GM18507 (cell line): ENCODE results near the gene VPS8.

ENCODE experiments used
- DNase-seq: peaks from one replicate; pipeline ENCODE4 v3.0.0; 2011; ENCODE audit warnings: low read depth; ENCODE audit not compliant: insufficient read length; ENCODE audit errors: extremely low spot score
- FAIRE-seq: peaks from 2 replicates; lab custom pipeline; 2011; peaks lifted over from hg19 to GRCh38; lab: Jason Lieb, UNC

Gene VPS8

DNA sequence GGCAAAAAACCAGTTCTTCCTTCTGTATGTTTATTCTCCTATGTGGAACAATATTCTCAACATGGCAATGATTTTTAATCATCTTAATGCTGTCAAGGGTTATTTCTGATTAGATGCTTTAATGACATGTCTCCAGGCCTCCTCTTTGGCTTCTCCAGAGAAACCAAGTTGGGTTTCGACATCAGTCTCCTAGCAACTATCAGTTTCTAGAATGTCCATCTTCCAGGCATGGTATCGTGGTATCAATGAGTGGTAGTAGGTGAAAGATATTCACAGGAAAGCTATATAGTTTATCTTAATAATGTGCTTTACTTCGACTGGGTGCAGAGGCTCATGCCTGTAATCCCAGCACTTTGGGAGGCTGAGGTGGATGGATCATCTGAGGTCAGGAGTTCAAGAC is 212.4 kb downstream of the VPS8 start:
- no peak for DNase-seq
- no peak for FAIRE-seq

GRCh38 chr3:185024966-185025365 is 213.0 kb downstream of the VPS8 start:
- DNase-seq (no peak), FAIRE-seq (no peak)

- DNase-seq = no peak
- FAIRE-seq = no peak
Observed at GRCh38 chr3:185028121-185028520, 216.2 kb downstream of the VPS8 start.

GRCh38 chr3:185029086-185029485 is 217.1 kb downstream of the VPS8 start:
- DNase-seq (no peak), FAIRE-seq (no peak)

DNA sequence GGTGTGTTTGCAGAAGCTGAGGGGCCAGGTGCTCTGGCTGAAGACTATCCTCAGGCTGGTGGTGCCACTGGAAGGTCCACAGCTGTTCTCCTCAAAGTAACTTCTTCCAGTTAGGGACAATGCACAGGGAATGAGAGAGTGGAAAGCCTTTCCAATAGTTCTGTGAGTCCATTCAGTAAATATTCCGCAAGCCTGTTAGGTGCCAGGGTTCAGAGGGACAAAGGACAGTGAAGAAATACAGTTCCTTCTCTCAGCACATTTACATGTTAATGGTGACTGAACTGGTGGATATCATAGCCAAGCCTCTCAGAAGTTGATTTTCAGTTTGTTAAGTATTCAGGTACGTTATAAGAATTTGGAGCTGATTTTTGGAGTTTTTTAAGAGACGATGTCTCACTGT is 218.4 kb downstream of the VPS8 start:
- no peak for FAIRE-seq

GRCh38 chr3:185030951-185031350 is 219.0 kb downstream of the VPS8 start:
- DNase-seq = no peak
- FAIRE-seq = no peak

More for the DNA sequence above, 218.4 kb downstream of the VPS8 start:
- no peak for DNase-seq

- no peak for DNase-seq
- no peak for FAIRE-seq
Observed at GRCh38 chr3:185037801-185038200, 225.8 kb downstream of the VPS8 start.

- no peak for DNase-seq
- no peak for FAIRE-seq
Observed at GRCh38 chr3:185040425-185040824, 228.5 kb downstream of the VPS8 start.

GRCh38 chr3:185041540-185041939 is 229.6 kb downstream of the VPS8 start:
- DNase-seq = no peak
- no peak for FAIRE-seq

DNA sequence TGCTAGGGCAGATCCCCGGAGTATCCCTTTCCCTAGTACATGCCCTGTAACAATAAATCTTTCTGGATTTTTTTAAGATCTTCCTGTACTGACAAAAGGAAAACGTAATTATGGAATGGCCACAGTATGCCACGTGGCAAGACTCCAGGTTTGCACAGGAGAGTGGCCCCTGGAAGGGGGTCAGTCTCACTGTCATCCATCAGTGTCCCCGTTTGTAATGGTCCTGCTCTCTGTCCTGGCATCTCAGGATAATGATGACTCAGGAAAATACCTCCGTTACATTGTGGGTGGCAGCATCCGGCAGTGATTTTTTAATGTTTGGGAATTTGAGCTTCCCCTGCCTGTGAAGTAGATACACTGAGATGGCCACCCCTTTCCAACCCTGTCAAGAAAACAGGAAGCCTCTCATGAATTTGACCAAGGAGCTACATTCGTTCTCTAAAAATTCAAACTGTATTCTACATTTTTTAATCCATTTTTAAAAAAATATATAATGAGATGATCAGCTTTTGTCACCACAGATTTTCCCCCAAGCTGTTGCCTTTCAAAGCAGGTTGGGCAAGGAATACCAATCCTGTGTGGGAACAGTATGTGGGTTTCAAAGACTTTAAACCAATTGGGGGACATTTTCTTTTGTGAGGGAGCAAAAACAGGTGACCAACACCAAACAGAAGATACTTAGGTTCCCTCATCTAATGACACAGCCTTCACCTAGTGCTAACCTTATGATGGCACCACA is 230.5 kb downstream of the VPS8 start:
- FAIRE-seq (no peak), DNase-seq (no peak)

- DNase-seq (no peak), FAIRE-seq (no peak)
Observed at GRCh38 chr3:185046164-185046515, 234.2 kb downstream of the VPS8 start.

DNA sequence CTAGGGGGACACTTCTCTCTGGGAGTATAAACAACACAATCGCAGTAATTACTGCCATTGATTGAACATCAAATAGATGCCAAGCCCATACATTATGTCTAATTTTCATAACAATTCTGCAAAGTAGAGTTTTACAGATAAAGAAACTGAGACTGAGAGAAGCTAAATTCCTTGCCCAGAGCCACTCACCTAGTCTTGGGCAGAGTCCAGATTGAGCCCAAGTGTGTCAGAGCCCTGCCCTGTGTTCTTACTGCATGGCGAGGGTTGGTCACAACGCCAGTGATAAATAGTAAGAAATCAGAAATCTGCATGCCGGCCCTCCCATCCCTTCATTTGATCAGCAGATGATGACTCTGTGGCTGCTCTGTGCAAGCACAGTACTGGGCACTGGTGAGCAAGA is 234.6 kb downstream of the VPS8 start:
- FAIRE-seq (no peak), DNase-seq (no peak)

DNA sequence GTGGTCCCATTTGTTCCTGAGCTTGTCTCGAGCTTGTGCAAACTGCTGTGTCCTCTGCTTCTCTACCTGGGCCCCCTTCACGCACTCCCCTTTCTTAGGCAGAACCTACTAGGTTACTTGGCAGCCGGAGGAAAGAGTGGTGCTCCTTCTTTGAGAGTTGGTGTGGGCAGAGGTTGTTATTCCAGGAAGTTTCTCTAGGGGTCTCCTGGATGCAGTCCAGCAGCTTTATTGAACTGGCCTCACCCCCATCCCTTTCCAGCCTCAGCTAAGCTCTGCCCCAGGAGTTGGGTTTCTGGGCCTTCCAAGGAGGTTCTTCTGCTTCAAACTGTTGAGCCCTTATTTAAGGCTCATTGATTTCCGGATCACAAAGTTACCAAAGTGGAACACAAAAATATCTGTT is 237.7 kb downstream of the VPS8 start:
- no peak for FAIRE-seq

GRCh38 chr3:185051801-185052200 is 239.8 kb downstream of the VPS8 start:
- DNase-seq = no peak
- FAIRE-seq = no peak

More for the DNA sequence above, 237.7 kb downstream of the VPS8 start:
- no peak for DNase-seq

DNA sequence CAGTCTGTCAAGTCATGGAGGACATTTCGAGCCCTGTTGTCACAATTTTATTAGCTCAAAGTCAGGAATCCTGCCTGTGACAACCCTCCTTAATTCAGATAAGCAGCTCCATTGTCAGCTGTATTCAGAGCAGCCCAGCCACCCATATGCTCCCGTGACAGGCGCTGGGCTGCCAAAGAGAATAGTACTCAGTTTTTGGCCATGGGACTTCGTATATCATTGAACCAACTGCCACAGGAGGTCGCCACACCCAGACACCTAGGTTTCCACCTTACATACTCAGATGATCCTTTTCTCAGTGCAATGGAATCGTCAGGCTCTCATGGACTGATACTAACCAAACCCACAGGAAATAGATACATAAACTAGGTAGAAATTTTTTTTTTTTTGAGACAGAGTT is 240.7 kb downstream of the VPS8 start:
- FAIRE-seq (no peak), DNase-seq (no peak)

DNA sequence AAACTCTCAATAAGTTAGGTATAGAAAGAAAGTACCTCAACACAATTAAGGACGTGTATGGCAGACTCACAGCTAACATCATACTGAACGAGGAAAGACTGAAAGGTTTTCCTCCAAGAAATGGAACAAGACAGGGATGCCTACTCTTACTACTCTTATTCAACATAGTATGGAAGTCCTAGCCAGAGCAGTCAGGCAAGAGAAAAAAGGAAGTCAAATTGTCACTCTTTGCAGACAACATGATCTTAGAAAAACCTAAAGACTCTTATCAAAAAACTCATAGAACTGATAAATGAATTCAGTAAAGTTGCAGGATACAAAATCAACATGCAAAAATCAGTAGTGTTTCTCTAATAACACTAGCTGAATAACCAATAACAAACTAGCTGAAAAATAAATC is 244.9 kb downstream of the VPS8 start:
- DNase-seq (no peak), FAIRE-seq (no peak)

GRCh38 chr3:185057829-185058228 is 245.9 kb downstream of the VPS8 start:
- no peak for DNase-seq
- FAIRE-seq = peak; percentile 29

- DNase-seq = no peak
Observed at GRCh38 chr3:185058796-185059195, 246.8 kb downstream of the VPS8 start.

DNA sequence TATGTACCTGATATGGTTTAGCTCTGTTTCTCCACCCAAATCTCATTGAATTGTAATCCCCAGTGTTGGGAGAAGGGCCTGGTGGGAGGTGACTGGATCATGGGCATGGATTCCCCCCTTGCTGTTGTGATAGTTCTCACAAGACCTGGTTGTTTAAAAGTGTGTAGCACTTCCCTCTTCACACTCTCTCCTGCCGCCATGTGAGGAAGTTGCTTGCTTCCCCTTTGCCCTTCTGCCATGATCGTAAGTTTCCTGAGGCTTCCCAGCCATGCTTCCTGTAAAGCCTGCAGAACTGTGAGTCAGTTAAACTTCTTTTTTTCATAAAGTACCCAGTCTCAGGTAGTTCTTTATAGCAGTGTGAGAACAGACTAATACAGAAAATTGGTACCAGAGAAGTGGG is 247.8 kb downstream of the VPS8 start:
- DNase-seq = no peak

More at GRCh38 chr3:185058796-185059195, 246.8 kb downstream of the VPS8 start:
- no peak for FAIRE-seq

GRCh38 chr3:185060655-185061054 is 248.7 kb downstream of the VPS8 start:
- DNase-seq (no peak), FAIRE-seq (no peak)

More for the DNA sequence above, 247.8 kb downstream of the VPS8 start:
- no peak for FAIRE-seq

DNA sequence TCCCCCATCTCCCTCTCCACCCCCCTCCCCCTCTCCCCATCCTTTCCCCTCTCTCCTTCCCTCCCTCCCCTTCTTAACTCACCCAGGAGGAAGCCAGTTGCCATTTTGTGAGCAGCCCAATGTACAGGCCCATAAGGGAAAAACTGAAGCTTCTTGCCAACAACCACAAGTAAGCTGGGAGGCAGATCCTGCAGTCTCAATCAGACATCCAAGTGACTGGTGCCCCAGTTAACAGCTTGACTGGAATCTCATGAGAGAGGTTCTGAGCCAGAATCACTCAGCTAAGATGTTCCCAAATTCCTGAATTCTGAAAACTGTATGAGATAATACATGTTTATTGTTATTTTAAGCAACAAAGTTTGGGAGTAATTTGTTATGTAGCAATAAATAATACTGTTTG is 250.2 kb downstream of the VPS8 start:
- FAIRE-seq (no peak), DNase-seq (no peak)

DNA sequence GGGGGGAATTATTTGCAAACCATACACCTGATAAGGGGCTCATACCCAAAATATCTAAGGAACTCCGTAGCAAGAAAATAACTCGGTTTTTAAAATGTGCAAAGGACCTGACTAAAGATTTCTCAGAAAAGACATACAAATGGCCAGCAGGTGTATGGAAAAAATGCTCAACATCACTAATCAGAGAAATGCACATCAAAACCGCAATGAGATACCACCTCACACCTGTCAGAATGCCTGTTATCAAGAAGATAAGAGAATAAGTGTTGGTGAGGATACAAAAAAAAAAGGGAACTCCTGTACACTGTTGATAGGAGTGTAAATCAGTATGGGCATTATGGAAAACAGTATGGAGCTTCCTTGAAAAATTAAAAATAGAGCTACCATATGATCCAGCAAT is 251.5 kb downstream of the VPS8 start:
- no peak for FAIRE-seq

More for the DNA sequence above, 251.5 kb downstream of the VPS8 start:
- DNase-seq = no peak
